Germinal center (tissue), 1 donor: Measurements from ENCODE around the gene TSPAN3.

Experiments
- DNase-seq: peaks from one replicate; pipeline ENCODE4 v3.0.0; 2012; ENCODE audit warnings: mixed read lengths, low spot score

TSPAN3 gene

DNA sequence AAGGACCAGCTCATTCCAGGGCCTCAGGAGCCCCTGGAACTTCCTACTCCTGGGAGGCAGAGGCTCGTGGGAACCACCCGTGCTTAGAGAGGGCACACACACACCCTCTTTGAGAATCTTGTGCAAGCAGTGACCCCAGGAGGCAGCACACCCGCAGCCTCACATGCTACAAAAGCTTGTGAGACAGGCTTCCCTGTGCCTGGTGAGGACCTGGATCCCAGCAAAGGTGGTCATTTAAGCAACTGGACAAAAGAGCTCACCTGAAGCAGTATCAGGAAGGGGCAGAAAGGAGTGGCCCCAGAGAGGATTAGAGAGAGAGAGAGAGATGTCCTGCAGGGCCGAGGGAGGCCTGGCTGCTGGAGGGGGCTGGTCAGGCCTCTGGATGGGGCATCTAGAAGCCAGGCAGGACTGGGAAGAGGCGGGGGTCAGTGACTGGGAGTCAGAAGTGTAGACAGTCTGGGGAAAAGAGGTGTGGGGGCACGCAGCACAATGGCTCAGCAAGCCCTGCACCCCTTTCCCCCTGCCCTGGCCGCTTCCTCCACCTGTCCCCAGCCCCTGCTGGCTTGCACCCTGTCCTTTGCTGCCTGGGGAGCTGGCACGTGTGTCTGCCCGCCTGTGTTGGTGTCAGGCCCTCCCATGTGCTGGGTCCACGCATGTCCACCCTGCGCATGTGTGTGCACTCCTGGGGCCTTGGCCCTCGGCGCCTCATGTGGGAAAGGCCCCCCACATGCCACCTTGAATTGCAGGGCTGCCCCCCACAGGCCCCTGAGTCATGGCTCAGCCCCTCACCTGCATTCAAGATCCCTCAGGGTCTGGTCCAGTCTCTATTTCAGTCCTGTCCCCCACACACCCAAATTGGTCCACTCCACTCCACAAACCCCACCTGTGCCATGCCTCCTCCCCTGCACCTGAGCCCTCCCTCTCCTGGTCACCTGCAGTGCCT, 36.9 kb downstream of the TSPAN3 start:
- DNase-seq = no peak

DNA sequence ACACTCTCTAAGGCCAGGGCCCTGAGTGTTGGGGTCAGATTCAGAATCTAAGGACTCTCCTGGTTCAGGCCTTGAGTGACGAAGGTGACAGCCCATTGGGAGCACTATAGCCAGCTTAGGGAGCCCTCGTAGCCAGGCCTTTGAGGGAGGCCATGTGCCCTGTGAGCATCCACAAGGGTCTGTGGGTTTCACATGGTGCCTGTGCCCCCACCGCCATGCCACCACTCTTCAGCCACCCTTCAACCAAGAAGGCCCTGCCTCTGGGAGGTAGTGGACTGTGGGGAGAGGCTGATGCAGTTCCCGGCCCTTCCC, 37.5 kb downstream of the TSPAN3 start:
- DNase-seq = no peak

DNA sequence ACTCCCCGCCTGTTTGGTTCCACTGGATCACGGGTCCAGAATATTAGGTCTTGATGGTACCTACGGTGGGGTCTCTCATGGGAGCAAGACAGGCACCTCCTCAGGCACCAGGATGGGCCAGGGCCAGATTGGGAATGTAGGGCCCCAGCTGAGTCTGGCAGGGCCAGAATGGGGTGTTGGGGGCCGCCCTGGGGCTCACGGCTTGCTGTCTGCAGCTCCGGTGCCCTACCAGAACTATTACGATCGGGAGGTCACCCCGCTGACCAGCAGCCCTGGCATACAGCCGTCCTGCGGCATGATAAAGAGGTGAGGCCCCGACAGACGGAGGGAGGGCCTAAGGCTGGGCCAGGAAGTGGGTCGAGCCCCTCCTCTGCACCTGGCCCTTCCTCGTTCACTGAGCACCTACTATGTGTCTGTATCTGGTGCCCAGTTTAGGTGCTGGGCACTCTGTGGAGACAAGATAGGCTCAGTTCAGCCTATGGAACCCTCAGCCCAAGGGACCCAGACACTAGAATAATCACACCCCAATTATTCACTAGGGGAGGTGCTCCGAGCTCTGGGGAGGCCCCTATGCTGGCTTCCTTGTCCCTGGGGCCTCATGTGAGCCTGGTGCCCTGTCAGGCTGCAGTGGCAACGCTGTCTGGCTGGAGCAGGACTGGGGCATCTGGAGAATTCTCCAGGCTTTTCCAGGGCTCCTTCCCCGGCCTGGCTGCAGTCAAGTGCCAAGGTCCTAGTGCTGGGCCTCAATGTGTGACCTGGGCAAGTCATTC, 38.1 kb downstream of the TSPAN3 start:
- no peak for DNase-seq

DNA sequence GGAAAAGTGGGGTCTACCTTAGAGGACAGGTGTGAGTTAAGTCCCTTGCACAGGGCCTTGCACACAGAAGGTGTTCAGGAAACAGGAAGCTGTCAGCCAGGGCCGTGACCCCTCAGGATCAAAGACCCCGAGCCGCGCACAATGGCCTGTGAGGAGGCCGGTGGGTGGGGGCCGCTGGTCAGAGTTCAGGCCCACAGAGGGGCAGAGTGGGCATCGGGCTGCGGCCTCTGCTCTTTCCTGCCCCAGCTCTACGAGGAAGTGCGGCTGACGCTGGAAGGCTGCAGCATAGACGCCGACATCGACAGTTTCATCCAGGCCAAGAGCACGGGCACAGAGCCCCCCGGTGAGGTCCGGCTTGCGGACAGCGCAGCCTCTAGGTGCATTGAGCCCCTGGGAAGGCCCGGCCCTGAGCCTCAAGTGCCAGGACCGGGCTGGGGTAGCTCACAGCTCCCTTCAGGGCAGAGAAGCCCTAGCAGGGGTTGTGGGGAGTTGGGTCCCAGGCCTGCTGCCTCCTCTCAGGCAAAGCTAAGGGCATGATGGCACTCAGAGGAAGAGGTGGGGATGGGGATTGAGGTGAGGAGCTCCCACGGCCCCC, 38.8 kb downstream of the TSPAN3 start:
- DNase-seq = no peak

DNA sequence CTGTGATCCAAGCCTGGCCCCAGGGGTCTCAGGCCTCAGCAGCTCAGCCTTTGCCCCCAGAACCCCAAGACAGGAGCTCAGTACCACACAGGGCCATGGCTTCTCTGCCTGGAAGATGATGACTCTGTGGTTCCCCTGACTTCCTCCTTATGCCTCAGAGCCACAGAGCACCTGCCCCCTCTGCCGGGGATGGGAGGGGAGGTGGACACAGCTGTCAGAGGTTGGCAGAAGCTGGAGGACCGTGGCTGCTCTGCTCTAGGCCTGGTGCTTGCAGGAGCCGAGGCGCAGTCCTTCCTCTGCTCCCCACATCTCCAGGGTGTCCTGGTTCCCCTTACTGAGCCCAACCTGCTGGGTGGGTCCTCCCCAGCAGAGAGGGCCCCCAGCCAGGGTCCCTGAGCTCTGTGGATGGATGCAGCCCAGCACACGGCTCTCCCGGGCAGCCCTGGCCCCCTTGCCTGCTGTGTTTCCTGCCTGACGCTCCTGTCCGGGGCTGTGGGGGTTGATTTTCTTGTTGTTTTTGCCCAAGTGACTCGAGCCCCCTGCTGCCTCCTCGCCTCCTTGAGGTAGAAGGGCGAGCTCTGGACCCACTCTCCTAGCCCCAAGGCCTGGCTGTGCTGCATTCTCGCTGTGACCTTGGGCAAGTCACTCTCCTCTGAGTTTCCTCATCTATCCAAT, 39.4 kb downstream of the TSPAN3 start:
- DNase-seq = peak; percentile 52

DNA sequence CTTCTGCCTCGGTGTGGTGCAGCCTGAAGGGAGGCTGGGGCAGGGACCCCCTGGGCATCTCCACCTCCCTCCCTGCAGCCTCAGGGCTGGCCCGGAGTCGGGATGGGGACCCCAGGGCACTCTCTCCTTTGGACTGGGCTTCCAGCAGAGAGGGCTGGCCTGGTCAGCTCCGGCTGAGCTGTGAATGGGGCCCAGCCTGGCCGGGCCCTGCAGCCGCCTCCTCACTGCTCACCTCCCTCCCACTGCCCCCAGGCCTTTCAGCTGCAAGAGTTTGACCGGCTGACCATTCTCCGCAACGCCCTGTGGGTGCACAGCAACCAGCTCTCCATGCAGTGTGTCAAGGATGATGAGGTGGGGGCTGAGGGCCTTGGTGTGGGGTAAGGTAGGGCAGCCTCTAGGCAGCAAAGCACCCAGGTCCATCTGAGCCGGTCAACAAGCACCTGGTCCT, 40.0 kb downstream of the TSPAN3 start:
- DNase-seq = no peak

DNA sequence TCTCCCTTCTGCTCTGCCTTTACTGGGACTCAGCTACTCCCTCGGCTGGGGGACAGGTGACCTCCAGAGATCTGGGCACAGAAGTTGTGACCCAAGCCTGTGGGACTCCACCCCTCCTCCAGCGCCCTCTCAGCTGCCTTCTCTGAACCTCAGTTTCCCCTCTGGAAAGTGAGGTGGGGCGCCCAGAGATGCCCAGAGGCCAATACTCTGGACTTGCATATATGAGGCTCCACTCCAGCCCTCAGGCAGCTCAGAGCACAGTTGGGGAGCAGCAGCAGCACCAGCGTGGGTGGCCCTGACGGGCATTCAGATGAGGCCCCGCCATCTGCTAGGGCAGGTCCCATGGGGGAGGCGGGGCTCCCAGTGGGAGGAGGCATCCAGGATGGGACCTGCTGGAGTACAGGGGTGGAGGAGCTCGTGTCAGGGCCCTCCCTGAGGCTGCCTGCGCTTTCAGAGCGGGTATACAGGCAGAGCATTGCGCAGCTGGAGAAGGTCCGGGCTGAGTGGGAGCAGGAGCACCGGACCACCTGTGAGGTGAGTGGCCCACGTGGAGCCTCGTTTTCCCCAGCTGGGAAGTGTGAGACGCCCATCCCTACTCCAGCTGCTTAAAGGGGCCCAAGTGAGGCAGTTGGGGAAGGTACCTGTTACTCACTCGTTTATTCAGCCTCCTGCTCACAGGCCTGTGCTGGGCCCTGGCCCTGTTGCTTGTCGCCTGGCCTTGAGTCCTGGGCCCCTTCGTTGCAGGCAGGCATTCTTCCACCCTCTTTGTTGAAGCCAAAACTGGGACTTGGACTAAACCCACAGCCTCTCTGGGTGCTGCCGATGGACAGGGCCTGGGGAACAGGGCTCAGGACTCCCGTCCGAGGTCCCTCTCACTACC, 40.6 kb downstream of the TSPAN3 start:
- DNase-seq = no peak

DNA sequence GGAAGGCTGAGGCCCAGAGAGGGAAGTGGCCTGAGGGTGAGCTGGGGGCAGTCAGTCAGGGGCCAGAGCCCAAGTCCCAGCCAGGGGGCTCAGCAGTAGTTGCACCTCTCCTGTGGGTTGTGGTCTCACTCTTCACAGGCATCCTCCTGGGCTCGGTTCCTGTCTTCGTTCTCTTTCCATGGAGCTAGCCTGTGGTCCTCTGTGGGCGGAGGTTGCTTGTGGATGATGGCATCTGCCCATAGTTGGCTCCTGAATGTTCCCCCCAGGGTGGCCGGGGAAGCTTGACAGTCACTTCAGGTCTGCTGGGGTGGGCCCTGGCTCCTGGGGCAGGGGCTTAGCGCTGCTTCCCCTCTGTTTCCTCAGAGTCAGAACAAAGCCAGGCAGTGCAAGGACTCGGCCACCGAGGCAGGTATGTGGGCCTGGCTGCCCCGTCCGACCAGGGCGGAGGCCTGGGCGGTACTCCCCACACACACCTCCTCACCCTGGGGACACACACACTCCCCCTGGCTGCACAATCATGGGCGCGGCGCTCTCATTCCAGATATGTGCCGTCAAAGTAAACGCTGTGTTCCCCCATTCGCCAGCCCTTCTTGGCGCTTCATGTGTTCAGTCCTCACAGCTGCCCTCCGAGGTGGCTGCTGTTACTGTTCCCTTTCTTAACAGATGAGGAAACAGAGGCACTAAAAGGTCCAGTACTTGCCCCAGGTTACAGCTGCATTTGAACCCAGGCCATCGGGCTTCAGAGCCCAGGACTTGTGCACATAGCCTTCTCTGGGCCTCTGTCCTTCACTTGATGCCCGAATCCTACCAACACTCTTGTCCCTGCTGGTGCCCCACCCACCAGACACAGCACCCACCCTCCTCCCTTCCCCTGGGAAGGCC, 41.5 kb downstream of the TSPAN3 start:
- no peak for DNase-seq

DNA sequence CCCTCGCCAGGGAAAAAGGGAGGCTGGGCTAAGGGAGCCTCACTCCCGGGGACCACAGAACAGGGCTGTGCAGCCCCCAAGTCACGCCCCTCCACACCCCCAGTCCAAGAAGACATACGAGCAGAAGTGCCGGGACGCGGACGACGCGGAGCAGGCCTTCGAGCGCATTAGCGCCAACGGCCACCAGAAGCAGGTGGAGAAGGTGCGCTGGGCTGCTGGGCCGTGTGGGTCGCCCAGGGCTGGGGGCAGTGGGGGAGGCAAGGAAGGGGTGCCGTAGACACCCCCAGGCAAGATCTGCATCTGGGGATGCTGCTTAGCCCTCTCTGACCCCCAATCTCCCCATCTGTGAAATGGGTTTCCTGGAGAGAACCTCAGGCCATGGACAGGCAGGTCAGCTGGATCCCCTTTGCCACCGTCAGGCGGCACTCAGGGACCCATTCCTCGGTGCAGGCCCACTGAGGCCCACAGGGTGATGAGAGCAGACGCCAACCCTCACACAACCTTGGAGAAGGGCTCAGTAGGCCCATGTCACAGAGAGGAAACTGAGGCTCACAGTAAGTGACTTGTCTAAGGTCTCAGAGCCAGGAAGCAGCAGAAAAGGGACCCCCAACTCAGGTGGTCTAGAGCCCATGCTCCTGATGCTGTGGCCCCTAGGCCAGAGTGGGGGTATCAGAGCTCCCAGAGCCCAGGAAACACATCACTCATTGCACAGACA, 42.3 kb downstream of the TSPAN3 start:
- DNase-seq = no peak

DNA sequence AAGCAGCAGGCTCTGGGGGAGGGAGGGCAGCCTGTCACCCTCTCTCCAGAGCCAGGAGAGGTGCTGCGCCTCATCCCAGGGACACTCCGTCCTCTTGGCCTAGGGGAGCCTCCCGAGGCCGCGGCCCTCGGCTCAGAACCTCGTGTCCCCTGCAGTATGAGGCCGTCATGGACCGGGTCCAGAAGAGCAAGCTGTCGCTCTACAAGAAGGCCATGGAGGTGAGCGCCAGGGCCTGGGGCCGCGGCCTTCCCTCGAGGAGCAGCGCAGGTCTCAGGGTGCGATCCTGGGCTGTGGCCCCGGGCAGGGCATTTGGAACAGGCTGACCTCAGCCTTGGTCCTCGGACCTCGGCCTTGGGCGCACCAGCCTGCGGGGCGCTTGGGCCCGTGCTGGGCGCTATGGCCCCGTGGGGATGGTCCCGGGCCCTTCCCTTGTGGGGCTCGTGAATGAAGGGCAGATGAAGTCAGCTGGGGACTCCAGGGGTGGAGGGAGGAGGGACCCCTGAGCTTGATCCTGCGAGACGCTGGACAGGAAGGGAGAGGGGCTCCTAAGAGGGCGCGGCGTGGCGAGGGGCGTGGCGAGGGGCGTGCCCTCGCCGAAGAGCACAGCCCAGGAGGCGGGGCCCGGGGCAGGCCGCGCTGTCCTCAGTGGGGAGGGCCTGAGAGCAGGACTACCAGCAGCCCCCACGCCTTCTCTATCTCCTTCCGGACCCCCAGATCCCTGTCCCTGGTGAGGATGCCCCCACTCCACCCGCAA, 43.0 kb downstream of the TSPAN3 start:
- no peak for DNase-seq

DNA sequence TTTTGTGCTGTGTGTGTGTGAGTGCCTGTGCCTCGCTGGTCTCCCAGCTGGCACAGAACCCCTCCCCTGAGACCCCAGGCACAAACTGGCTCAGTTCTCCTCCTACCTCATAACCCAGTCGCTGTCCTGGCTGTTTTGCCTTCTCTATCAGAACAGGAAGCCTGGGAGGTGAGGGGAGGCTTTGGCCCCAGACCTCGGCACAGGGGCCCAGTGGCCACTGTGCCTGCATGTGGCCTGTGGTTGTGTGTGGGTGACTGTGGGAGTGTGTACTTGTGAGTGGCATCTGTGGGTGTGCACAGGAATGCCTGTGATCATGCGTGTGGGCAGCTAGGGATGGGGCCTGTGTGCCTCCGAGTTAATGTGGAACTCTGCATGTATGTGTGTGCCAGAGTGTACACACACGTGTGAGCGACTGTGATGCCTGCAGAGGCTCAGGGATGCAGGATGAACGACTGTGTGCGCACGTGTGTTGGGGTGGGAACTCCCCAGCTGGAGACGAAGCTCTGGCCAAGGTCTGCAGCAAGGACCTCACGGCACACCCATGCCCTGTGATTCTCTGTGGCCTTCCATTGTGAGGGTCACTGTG, 43.7 kb downstream of the TSPAN3 start:
- DNase-seq = no peak

DNA sequence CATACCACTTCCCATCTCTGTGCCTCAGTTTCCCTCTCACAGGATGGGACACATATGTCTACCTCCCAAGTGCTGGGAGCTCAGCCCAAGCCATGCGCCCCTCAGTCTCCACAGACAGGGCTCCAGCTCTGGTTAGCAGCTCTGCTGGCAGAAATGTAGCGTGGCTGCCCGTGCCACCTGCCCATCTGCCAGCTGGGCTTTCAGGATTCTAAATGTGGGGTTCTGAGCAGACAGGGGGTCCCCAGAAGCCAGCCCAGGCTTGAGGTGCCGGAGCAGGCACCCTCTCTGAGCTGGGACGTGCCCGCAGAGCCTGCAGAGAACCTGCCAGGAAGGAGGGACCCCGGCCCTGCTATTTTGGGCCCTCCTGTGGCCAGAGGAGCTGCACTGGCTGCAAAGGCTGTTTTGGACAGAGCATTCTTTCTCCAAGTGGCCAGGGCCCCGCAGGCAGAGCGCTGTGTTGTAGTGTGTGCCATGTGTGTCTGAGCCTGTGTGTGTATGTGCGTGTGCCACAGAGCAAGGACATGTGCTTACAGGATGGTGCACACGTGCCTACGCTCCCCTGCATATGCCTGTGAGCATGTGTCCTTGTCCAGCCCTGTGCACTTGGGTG, 44.3 kb downstream of the TSPAN3 start:
- DNase-seq = no peak

DNA sequence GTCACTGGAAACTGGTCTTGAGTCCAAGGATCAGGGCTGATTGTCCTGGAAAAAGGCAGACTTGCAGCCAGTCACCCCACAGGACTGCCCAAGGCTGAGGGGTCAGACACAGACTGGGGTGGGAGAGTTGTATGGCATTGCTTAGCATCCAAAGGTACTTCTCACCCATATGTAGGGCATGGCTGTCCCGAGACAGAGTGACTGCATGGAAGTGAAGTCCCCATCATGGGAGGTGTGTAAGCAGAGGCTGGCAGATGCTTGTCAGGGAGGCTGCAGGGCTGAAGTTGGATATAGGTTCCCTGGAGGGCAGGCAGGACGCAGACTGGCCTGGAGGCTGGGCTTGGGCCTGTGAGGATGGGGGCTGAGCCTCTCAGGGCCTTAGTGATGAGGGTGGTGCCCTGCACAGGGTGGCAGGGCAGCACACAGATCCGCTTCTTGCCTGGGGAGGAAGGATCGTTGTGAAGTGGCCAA, 44.9 kb downstream of the TSPAN3 start:
- DNase-seq = no peak

DNA sequence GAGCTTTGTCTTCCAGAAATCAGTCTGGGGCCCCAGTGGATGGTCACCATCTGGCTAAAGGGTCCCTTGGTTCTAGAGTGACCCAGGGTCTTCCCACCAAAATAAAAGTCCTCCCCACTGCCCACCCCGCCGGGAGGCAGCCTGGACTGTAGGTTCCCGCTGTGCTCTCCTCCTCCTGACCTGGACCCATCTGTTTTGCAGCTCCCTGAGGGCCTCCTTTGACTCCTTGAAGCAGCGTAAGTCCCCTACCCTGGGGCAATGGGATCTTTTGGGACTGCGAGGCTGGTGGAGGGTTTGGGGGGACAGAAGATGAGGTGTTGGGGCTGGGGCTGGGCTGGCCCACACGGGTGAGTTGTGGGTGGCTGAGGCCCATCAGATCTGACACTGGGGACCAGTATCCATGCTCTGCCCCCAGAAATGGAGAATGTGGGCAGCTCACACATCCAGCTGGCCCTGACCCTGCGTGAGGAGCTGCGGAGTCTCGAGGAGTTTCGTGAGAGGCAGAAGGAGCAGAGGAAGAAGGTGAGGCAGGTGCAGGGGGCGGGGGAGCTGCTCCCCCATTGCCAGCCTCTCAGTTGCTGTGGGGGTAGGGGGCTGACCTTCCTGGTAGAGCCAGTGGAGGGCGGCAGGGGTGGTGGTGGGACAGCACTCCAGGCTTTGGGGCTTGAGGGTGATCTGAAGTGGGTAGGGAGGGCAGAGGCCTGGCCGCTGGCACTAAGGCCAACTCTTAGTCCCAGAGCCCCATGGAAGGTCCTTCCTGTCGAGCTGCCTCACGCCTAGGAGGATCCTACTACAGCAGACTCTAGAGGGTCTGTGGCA, 45.6 kb downstream of the TSPAN3 start:
- no peak for DNase-seq

DNA sequence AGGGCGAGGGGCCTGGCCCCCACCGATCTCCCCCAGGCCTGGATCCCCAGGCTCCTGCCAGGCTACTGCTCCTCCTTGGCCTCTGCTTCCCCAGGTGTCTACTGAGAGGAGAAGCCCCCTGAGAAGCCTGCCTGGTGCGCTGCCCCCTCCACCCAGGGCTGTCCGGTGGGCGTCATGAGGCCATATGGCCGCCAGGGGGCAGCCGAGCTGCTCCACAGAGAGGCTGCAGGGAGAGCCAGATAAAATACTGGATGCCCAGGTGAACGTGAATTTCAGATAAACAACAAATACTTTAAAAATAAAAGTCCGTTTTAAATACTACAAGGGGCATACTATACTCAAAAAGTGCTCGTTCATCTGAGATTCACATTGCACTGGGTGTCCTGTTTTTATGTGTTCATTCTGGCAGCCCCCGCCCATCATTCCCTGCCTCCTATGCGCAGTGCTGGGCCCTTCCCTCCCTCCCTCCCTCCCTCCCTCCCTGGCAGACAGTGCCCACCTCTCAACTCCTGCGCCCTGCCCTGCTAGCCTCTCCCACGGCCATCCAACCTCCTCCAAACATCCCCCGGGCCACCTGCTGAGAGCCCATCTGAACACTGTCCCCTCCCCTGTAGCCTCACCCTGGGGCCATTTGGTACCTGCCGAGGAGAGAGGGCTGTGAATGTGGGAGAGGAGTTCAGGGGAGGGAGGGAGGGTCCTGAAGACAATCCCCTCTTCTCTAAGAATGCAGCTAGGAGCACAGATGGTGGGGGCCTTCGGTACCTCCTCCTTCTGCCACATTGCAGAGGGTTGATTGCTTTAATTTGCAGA, 46.4 kb downstream of the TSPAN3 start:
- DNase-seq = peak; percentile 81

DNA sequence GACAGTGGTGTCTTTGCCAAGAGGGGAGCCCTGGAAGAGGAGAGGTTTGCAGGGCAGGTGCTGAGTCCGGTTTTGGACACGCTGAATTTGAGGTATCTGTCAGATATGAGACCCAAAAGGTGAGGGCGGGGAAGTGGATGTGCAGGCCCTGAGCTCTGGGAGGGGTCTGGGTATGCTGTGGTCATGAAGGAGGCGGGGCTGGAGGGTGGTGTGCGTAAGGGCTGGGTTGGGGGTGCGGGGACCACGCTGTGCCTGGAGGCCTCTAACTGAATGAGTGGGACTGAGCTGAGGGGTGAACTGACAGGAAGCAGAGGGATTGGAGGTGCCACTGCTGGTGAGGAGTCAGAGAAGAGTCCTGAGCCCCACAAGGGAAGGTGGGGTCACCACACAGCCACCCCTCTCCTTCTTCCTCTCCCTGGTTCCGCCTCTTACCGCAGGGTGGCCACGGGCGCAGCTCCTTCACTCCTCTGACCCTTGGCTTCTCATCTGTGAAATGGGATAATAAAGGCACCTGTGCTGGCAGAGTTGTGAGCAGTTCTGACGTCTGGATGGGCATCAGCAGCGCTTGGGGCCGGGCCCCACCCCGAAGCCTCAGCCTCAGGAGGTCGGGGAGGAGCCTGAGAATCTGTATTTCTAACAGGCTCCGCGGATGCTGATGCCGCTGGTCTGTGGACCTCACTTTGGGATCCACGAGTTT, 47.2 kb downstream of the TSPAN3 start:
- DNase-seq = no peak
